Neuronal stem cell (in vitro differentiated cells): ENCODE results near the gene GOLGA6A.

Source experiments
- DNase-seq: peaks from one replicate; pipeline ENCODE4 v3.0.0-alpha.2; 2013; ENCODE audit warnings: low spot score
- H2AFZ ChIP-seq: one replicate; pipeline ENCODE4 v1.6.1; 2013; ENCODE audit warnings: mild to moderate bottlenecking, low read length, inconsistent platforms
- H2AK5ac ChIP-seq: 2 replicates; pipeline ENCODE4 v1.6.1; 2013; ENCODE audit warnings: low read depth, mild to moderate bottlenecking, inconsistent platforms, low read length, moderate library complexity, mixed read lengths
- H2BK120ac ChIP-seq: 2 replicates; pipeline ENCODE4 v1.6.1; 2013; ENCODE audit warnings: low read depth, mild to moderate bottlenecking, inconsistent platforms, low read length, moderate library complexity, mixed read lengths
- H2BK12ac ChIP-seq: one replicate; pipeline ENCODE4 v1.6.1; 2013; ENCODE audit warnings: low read length, inconsistent platforms
- H2BK15ac ChIP-seq: 2 replicates; pipeline ENCODE4 v1.6.1; 2013; ENCODE audit warnings: mild to moderate bottlenecking, low read length, inconsistent platforms, mixed read lengths
- H2BK5ac ChIP-seq: one replicate; pipeline ENCODE4 v1.6.1; 2013; ENCODE audit warnings: inconsistent platforms, mild to moderate bottlenecking, low read length, moderate library complexity
- H3K14ac ChIP-seq: one replicate; pipeline ENCODE4 v1.6.1; 2013; ENCODE audit warnings: low read length, inconsistent platforms
- H3K18ac ChIP-seq: 2 replicates; pipeline ENCODE4 v1.6.1; 2013; ENCODE audit warnings: low read length, inconsistent platforms
- H3K23ac ChIP-seq: 2 replicates; pipeline ENCODE4 v1.6.1; 2013; ENCODE audit warnings: low read depth, mild to moderate bottlenecking, mixed read lengths, low read length, inconsistent platforms; ENCODE audit not compliant: poor library complexity
- H3K27ac ChIP-seq: replicated peaks from 3 replicates; pipeline ENCODE4 v1.5.1; 2013; ENCODE audit warnings: low read length, inconsistent platforms
- H3K27me3 ChIP-seq, 3 experiments: 2 replicates each; pipeline ENCODE4 v1.6.1; 2013; ENCODE audit warnings: low read length in 3 of 3, mild to moderate bottlenecking in 2 of 3, inconsistent platforms in 1 of 3, low read depth in 1 of 3, mixed read lengths in 1 of 3, moderate library complexity in 1 of 3; ENCODE audit not compliant: control insufficient read depth in 3 of 3, insufficient read depth in 3 of 3
- H3K36me3 ChIP-seq, 2 donors: replicated peaks in 1 of 2; 2 replicates each; pipeline ENCODE4 v1.6.1; 2013; ENCODE audit warnings: low read length in 2 of 2; ENCODE audit not compliant: control insufficient read depth in 2 of 2, insufficient read depth in 2 of 2
- H3K4ac ChIP-seq: 2 replicates; pipeline ENCODE4 v1.6.1; 2013; ENCODE audit warnings: inconsistent platforms, mild to moderate bottlenecking, low read length, moderate library complexity
- H3K4me1 ChIP-seq, 2 donors: 1 replicate in 1 of 2; 2 replicates in 1 of 2; pipeline ENCODE4 v1.6.1; 2013; ENCODE audit warnings: low read length in 2 of 2, low read depth in 1 of 2; ENCODE audit not compliant: control insufficient read depth in 2 of 2, insufficient read depth in 1 of 2
- H3K4me2 ChIP-seq: one replicate; pipeline ENCODE4 v1.6.1; 2013; ENCODE audit warnings: mild to moderate bottlenecking, low read length, inconsistent platforms; ENCODE audit not compliant: insufficient read depth, poor library complexity, severe bottlenecking
- H3K4me3 ChIP-seq, 2 donors: 2 replicates each; pipeline ENCODE4 v1.5.1; 2013; ENCODE audit warnings: low read length in 2 of 2, mild to moderate bottlenecking in 2 of 2, inconsistent platforms in 1 of 2, moderate library complexity in 1 of 2
- H3K79me1 ChIP-seq: one replicate; pipeline ENCODE4 v1.6.1; 2013; ENCODE audit warnings: low read depth, mild to moderate bottlenecking, inconsistent platforms, low read length, moderate library complexity
- H3K9ac ChIP-seq: one replicate; pipeline ENCODE4 v1.6.1; 2013; ENCODE audit warnings: mild to moderate bottlenecking, low read depth, low read length, inconsistent platforms; ENCODE audit not compliant: poor library complexity
- H3K9me3 ChIP-seq, 2 donors: replicated peaks in 1 of 2; 2 replicates each; pipeline versions ENCODE3 to v1.6.1; 2013; ENCODE audit warnings: low read length in 2 of 2, mild to moderate bottlenecking in 2 of 2, inconsistent platforms in 1 of 2, low read depth in 1 of 2, mixed read lengths in 1 of 2, moderate library complexity in 1 of 2; ENCODE audit not compliant: control insufficient read depth in 2 of 2, insufficient read depth in 1 of 2
- H4K8ac ChIP-seq: one replicate; pipeline ENCODE4 v1.6.1; 2013; ENCODE audit warnings: low read depth, mild to moderate bottlenecking, inconsistent platforms, low read length, moderate library complexity
- H4K91ac ChIP-seq: one replicate; pipeline ENCODE4 v1.6.1; 2013; ENCODE audit warnings: low read length, low read depth, mild to moderate bottlenecking, inconsistent platforms; ENCODE audit not compliant: poor library complexity
- WGBS, 2 donors: extraction: QIAGEN DNeasy Blood & Tissue Kit; methylation state at CpG; one replicate each; pipeline ENCODE4 v1.1.7; 2013; ENCODE audit warnings: missing lambda C conversion rate in 2 of 2, mixed read lengths in 1 of 2; ENCODE audit not compliant: insufficient read length in 2 of 2, insufficient replicate concordance in 1 of 2; ENCODE audit errors: extremely low coverage in 2 of 2; 5-methylcytosine and 5-hydroxymethylcytosine counted together

GOLGA6A gene

GRCh38 chr15:74041311-74041756, 41.0 kb downstream of the GOLGA6A start:
- H3K4me1 ChIP-seq, result peaks cover 0 to 2% of the 10 kb centered on the region in 2 donors
- no peak overlapping the region for H3K9ac ChIP-seq
- H3K23ac ChIP-seq, result no peak overlapping the region
- no peaks in the 10 kb centered on the region for H3K9me3 ChIP-seq
- DNase-seq, result no peak
- H3K4me3 ChIP-seq, result no peak overlapping the region
- no peak overlapping the region for H2BK5ac ChIP-seq
- no peak overlapping the region for H2BK12ac ChIP-seq
- H3K27me3 ChIP-seq, result no peaks in the 10 kb centered on the region
- H3K4me2 ChIP-seq, result no peak overlapping the region
- H3K4ac ChIP-seq, result no peak overlapping the region
- H2AK5ac ChIP-seq, result no peak overlapping the region
- H3K27ac ChIP-seq, result no peak overlapping the region
- H3K14ac ChIP-seq, result no peak overlapping the region
- peaks cover 3% of the 10 kb centered on the region for H3K79me1 ChIP-seq
- peaks cover 2 to 6% of the 10 kb centered on the region in 2 donors for H3K36me3 ChIP-seq
- no peak overlapping the region for H3K18ac ChIP-seq
- no CpG with 5 or more reads among the region's 10 CpGs for WGBS, 2 donors
- no peak overlapping the region for H4K91ac ChIP-seq
- no peak overlapping the region for H2BK120ac ChIP-seq
- H2BK15ac ChIP-seq, result no peak overlapping the region
- no peak overlapping the region for H2AFZ ChIP-seq
- H4K8ac ChIP-seq, result no peak overlapping the region

- Histone ChIP-seq H3K18ac (no peak overlapping the region), H3K27me3 (no peaks in the 10 kb centered on the region), H4K91ac (no peak overlapping the region), H3K27ac (no peak overlapping the region), H3K23ac (no peak overlapping the region), H2BK5ac (no peak overlapping the region), H3K4me1 (peaks cover 0 to 2% of the 10 kb centered on the region in 2 donors), H3K14ac (peak overlapping the region; percentile 23), H3K4me2 (no peak overlapping the region), H2AK5ac (no peak overlapping the region), H3K9me3 (no peaks in the 10 kb centered on the region), H2BK15ac (no peak overlapping the region), H3K36me3 (peaks cover 5 to 17% of the 10 kb centered on the region in 2 donors), H2BK12ac (no peak overlapping the region), H3K4ac (no peak overlapping the region), H3K4me3 (no peak overlapping the region), H4K8ac (no peak overlapping the region), H3K79me1 (peaks cover 3% of the 10 kb centered on the region), H2AFZ (no peak overlapping the region), H2BK120ac (no peak overlapping the region), H3K9ac (no peak overlapping the region)
- no CpG with 5 or more reads among the region's 7 CpGs for WGBS, 2 donors
- no peak for DNase-seq
These were observed 42.1 kb downstream of the GOLGA6A start for GRCh38 chr15:74040109-74040850.

- no peaks in the 10 kb centered on the region for H3K9me3 ChIP-seq
- H3K79me1 ChIP-seq, result peaks cover 3% of the 10 kb centered on the region
- DNase-seq, result no peak
- no peak overlapping the region for H3K4me3 ChIP-seq
- H3K23ac ChIP-seq, result no peak overlapping the region
- H2BK5ac ChIP-seq, result no peak overlapping the region
- H2AK5ac ChIP-seq, result no peak overlapping the region
- no peak overlapping the region for H4K8ac ChIP-seq
- H3K9ac ChIP-seq, result no peak overlapping the region
- H3K14ac ChIP-seq, result no peak overlapping the region
- H3K27me3 ChIP-seq, result no peaks in the 10 kb centered on the region
- no peak overlapping the region for H2BK12ac ChIP-seq
- no peak overlapping the region for H2BK15ac ChIP-seq
- H3K4me2 ChIP-seq, result no peak overlapping the region
- H2AFZ ChIP-seq, result no peak overlapping the region
- H3K4ac ChIP-seq, result no peak overlapping the region
- H3K4me1 ChIP-seq, result peaks cover 0 to 2% of the 10 kb centered on the region in 2 donors
- no peak overlapping the region for H3K18ac ChIP-seq
- H3K27ac ChIP-seq, result no peak overlapping the region
- H4K91ac ChIP-seq, result no peak overlapping the region
- H2BK120ac ChIP-seq, result no peak overlapping the region
- WGBS, 2 donors, result no CpG with 5 or more reads among the region's 5 CpGs
- peaks cover 5 to 23% of the 10 kb centered on the region in 2 donors for H3K36me3 ChIP-seq
These were observed 42.7 kb downstream of the GOLGA6A start for GRCh38 chr15:74039656-74040010.

- Histone ChIP-seq H3K9me3 (no peaks in the 10 kb centered on the region), H3K36me3 (peaks cover 5 to 30% of the 10 kb centered on the region in 2 donors), H3K27ac (no peak overlapping the region), H2BK5ac (no peak overlapping the region), H3K18ac (no peak overlapping the region), H3K9ac (no peak overlapping the region), H2BK12ac (no peak overlapping the region), H3K23ac (no peak overlapping the region), H3K4me2 (no peak overlapping the region), H2BK15ac (no peak overlapping the region), H2BK120ac (no peak overlapping the region), H3K79me1 (peaks cover 3% of the 10 kb centered on the region), H2AFZ (no peak overlapping the region), H3K4me3 (no peak overlapping the region), H3K4me1 (peaks cover 0 to 2% of the 10 kb centered on the region in 2 donors), H4K91ac (no peak overlapping the region), H3K27me3 (no peaks in the 10 kb centered on the region), H3K14ac (peak overlapping the region; percentile 14), H2AK5ac (no peak overlapping the region), H3K4ac (no peak overlapping the region), H4K8ac (no peak overlapping the region)
- no CpG with 5 or more reads among the region's 9 CpGs for WGBS, 2 donors
- no peak for DNase-seq
These were observed 43.4 kb downstream of the GOLGA6A start for GRCh38 chr15:74038707-74039655.
